ENCODE results near the gene SGMS1. TPM values are rescaled to one million over a fixed set of nuclear protein-coding genes. Genes with fewer than 3 reads are reported as not detected.
"Not testable (repeated sequence)": the region's sequence is repeated elsewhere in the genome, so short reads cannot be mapped to it uniquely, and the experiment has no call there.

The SGMS1 gene
- total RNA-seq, 1 donor from 2014 or later = 25.6 TPM

DNA sequence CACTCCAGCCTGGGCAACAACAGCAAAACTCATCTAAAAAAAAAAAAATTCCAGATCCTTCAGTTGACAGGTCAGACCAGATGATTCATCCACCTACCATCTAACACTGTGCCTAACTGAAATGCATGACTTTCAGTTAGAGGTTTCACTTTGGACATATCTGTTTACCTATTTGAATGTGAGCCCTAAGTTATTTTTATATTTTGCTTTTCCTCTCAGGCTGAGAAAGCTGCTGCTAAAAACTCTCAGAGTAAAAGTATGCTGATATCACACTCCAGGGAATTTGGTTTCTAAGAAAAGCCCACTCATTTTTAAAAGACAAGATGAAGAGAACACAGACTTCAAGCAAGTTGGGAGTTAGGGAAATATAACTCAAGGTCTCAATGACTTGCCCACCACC is 126.0 kb downstream of the SGMS1 start:
- H3K4me3 Mint-ChIP-seq (ENCODE audit: unreplicated experiment) = peak overlapping the region; percentile 0
- peak; percentile 84 for DNase-seq (ENCODE audit: low read depth)

GRCh38 chr10:50496228-50496627 is 127.5 kb downstream of the SGMS1 start:
- Histone ChIP-seq H3K4me3 (ENCODE audit: insufficient read depth, low read depth, low read length) (no peak overlapping the region), H3K27ac (ENCODE audit: low read depth, low read length) (no peak overlapping the region), H3K9ac (ENCODE audit: low read length) (no peak overlapping the region), H4K20me1 (ENCODE audit: insufficient read depth, low read length) (no peaks in the 10 kb centered on the region), H3K4me2 (ENCODE audit: low read length) (no peak overlapping the region), H2AFZ (ENCODE audit: low read depth, low read length) (no peak overlapping the region), H3K4me1 (ENCODE audit: insufficient read depth, low read length) (peaks cover 6% of the 10 kb centered on the region), H3K79me2 (ENCODE audit: insufficient read depth, low read length) (no peaks in the 10 kb centered on the region), H3K27me3 (ENCODE audit: insufficient read depth, low read length) (no peaks in the 10 kb centered on the region), H3K9me3 (ENCODE audit: insufficient read depth, low read depth, low read length) (no peaks in the 10 kb centered on the region), H3K36me3 (ENCODE audit: insufficient read depth, low read length) (no peaks in the 10 kb centered on the region)
- no peak overlapping the region for H3K27ac Mint-ChIP-seq (ENCODE audit: unreplicated experiment)
- peaks cover 6% of the 10 kb centered on the region for H3K4me1 Mint-ChIP-seq (ENCODE audit: low read depth, unreplicated experiment)
- no peaks in the 10 kb centered on the region for H3K27me3 Mint-ChIP-seq (ENCODE audit: low read depth, unreplicated experiment)
- H3K4me3 Mint-ChIP-seq (ENCODE audit: unreplicated experiment) = no peak overlapping the region
- H3K36me3 Mint-ChIP-seq (ENCODE audit: low read depth, unreplicated experiment) = peaks cover 2% of the 10 kb centered on the region
- FAIRE-seq = no peak
- no peaks in the 10 kb centered on the region for H3K9me3 Mint-ChIP-seq (ENCODE audit: unreplicated experiment)
- DNase-seq (ENCODE audit: low read depth) = no peak
- TF ChIP-seq EZH2 (IDR thresholded peaks at IDR 0.05; ENCODE audit: insufficient read depth, low read length) = no peak
- TF ChIP-seq, protein P1, sequence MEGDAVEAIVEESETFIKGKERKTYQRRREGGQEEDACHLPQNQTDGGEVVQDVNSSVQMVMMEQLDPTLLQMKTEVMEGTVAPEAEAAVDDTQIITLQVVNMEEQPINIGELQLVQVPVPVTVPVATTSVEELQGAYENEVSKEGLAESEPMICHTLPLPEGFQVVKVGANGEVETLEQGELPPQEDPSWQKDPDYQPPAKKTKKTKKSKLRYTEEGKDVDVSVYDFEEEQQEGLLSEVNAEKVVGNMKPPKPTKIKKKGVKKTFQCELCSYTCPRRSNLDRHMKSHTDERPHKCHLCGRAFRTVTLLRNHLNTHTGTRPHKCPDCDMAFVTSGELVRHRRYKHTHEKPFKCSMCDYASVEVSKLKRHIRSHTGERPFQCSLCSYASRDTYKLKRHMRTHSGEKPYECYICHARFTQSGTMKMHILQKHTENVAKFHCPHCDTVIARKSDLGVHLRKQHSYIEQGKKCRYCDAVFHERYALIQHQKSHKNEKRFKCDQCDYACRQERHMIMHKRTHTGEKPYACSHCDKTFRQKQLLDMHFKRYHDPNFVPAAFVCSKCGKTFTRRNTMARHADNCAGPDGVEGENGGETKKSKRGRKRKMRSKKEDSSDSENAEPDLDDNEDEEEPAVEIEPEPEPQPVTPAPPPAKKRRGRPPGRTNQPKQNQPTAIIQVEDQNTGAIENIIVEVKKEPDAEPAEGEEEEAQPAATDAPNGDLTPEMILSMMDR (IDR thresholded peaks at IDR 0.05; ENCODE audit: insufficient read depth, low read depth, low read length) = no peak

More for the DNA sequence above, 126.0 kb downstream of the SGMS1 start:
- Mint-ChIP-seq H3K9me3 (ENCODE audit: unreplicated experiment) (no peaks in the 10 kb centered on the region), H3K27ac (ENCODE audit: unreplicated experiment) (peak overlapping the region; percentile 43), H3K36me3 (ENCODE audit: low read depth, unreplicated experiment) (peaks cover 2% of the 10 kb centered on the region), H3K27me3 (ENCODE audit: low read depth, unreplicated experiment) (no peaks in the 10 kb centered on the region), H3K4me1 (ENCODE audit: low read depth, unreplicated experiment) (peaks cover 12% of the 10 kb centered on the region)
- Histone ChIP-seq H3K9ac (ENCODE audit: low read length) (peak overlapping the region; percentile 60), H3K4me1 (ENCODE audit: insufficient read depth, low read length) (peaks cover 6% of the 10 kb centered on the region), H4K20me1 (ENCODE audit: insufficient read depth, low read length) (no peaks in the 10 kb centered on the region), H3K27me3 (ENCODE audit: insufficient read depth, low read length) (no peaks in the 10 kb centered on the region), H3K9me3 (ENCODE audit: insufficient read depth, low read depth, low read length) (no peaks in the 10 kb centered on the region), H3K4me2 (ENCODE audit: low read length) (peak overlapping the region; percentile 67), H3K79me2 (ENCODE audit: insufficient read depth, low read length) (no peaks in the 10 kb centered on the region), H2AFZ (ENCODE audit: low read depth, low read length) (no peak overlapping the region), H3K27ac (ENCODE audit: low read depth, low read length) (peak overlapping the region; percentile 28), H3K36me3 (ENCODE audit: insufficient read depth, low read length) (no peaks in the 10 kb centered on the region), H3K4me3 (ENCODE audit: insufficient read depth, low read depth, low read length) (peak overlapping the region; percentile 7)
- no peak for FAIRE-seq
- TF ChIP-seq, protein P1 (IDR thresholded peaks at IDR 0.05; ENCODE audit: insufficient read depth, low read depth, low read length) = no peak
- TF ChIP-seq EZH2 (IDR thresholded peaks at IDR 0.05; ENCODE audit: insufficient read depth, low read length) = no peak

GRCh38 chr10:50490241-50490640 is 133.5 kb downstream of the SGMS1 start:
- H3K4me1 ChIP-seq (ENCODE audit: insufficient read depth, low read length) = no peaks in the 10 kb centered on the region
- no peaks in the 10 kb centered on the region for H3K9me3 Mint-ChIP-seq (ENCODE audit: unreplicated experiment)
- H3K79me2 ChIP-seq (ENCODE audit: insufficient read depth, low read length) = no peaks in the 10 kb centered on the region
- H3K27ac ChIP-seq (ENCODE audit: low read depth, low read length) = no peak overlapping the region
- no peaks in the 10 kb centered on the region for H3K9me3 ChIP-seq (ENCODE audit: insufficient read depth, low read depth, low read length)
- DNase-seq (ENCODE audit: low read depth) (no peak), FAIRE-seq (no peak)
- no peak overlapping the region for H3K9ac ChIP-seq (ENCODE audit: low read length)
- H3K36me3 Mint-ChIP-seq (ENCODE audit: low read depth, unreplicated experiment) = peaks cover 2% of the 10 kb centered on the region
- H3K36me3 ChIP-seq (ENCODE audit: insufficient read depth, low read length) = no peaks in the 10 kb centered on the region
- no peak overlapping the region for H3K4me3 ChIP-seq (ENCODE audit: insufficient read depth, low read depth, low read length)
- no peak overlapping the region for H3K27ac Mint-ChIP-seq (ENCODE audit: unreplicated experiment)
- H2AFZ ChIP-seq (ENCODE audit: low read depth, low read length) = no peak overlapping the region
- peak overlapping the region; percentile 14 for H3K4me3 Mint-ChIP-seq (ENCODE audit: unreplicated experiment)
- no peak overlapping the region for H3K4me2 ChIP-seq (ENCODE audit: low read length)
- H3K27me3 Mint-ChIP-seq (ENCODE audit: low read depth, unreplicated experiment) = no peaks in the 10 kb centered on the region
- H3K27me3 ChIP-seq (ENCODE audit: insufficient read depth, low read length) = no peaks in the 10 kb centered on the region
- H4K20me1 ChIP-seq (ENCODE audit: insufficient read depth, low read length) = no peaks in the 10 kb centered on the region
- peaks cover 6% of the 10 kb centered on the region for H3K4me1 Mint-ChIP-seq (ENCODE audit: low read depth, unreplicated experiment)
- TF ChIP-seq, protein P1 (IDR thresholded peaks at IDR 0.05; ENCODE audit: insufficient read depth, low read depth, low read length) = no peak
- no peak for TF ChIP-seq EZH2 (IDR thresholded peaks at IDR 0.05; ENCODE audit: insufficient read depth, low read length)

DNA sequence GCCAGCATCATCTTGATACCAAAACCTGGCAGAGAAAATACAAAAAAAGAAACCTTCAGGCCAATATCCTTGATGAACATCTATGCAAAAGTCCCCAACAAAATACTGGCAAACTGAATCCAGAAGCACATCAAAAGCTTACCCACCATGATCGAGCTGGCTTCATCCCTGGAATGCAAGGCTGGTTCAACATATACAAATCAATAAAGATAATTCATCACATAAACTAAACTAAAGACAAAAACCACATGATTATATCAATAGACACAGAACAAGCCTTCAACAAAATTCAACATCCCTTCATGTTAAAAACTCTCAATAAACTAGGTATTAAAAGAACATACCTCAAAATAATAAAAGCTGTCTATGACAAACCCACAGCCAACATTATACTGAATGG is 139.2 kb downstream of the SGMS1 start:
- Mint-ChIP-seq H3K36me3 (ENCODE audit: low read depth, unreplicated experiment) (peaks cover 10% of the 10 kb centered on the region), H3K9me3 (ENCODE audit: unreplicated experiment) (peaks cover 14% of the 10 kb centered on the region)
- H3K4me1 ChIP-seq (ENCODE audit: insufficient read depth, low read length); H3K9ac ChIP-seq (ENCODE audit: low read length); H3K4me2 ChIP-seq (ENCODE audit: low read length); H2AFZ ChIP-seq (ENCODE audit: low read depth, low read length); H3K4me3 Mint-ChIP-seq (ENCODE audit: unreplicated experiment); H3K27ac Mint-ChIP-seq (ENCODE audit: unreplicated experiment); H3K27me3 ChIP-seq (ENCODE audit: insufficient read depth, low read length); DNase-seq (ENCODE audit: low read depth); H3K4me3 ChIP-seq (ENCODE audit: insufficient read depth, low read depth, low read length); H3K27me3 Mint-ChIP-seq (ENCODE audit: low read depth, unreplicated experiment); H3K79me2 ChIP-seq (ENCODE audit: insufficient read depth, low read length); H3K9me3 ChIP-seq (ENCODE audit: insufficient read depth, low read depth, low read length); H3K27ac ChIP-seq (ENCODE audit: low read depth, low read length); H3K36me3 ChIP-seq (ENCODE audit: insufficient read depth, low read length); FAIRE-seq; H4K20me1 ChIP-seq (ENCODE audit: insufficient read depth, low read length); H3K4me1 Mint-ChIP-seq (ENCODE audit: low read depth, unreplicated experiment): not testable (repeated sequence)
